Endothelial cell of umbilical vein (primary cell): ENCODE data around the gene PCDHA4. TPM values are rescaled to one million over a fixed set of nuclear protein-coding genes. Genes with fewer than 3 reads are reported as not detected.

Experiments used
- BruUV-seq: library from RNA; stranded (reverse); fragments of 400-500 nt; replicated peaks from 2 replicates; lab custom pipeline; 2021; lab: Mats Ljungman, UMichigan
- CTCF ChIA-PET: fragments of 300-600, 350-600 bp; sonication (Branson Sonifier 250); formaldehyde crosslinking; loops from one replicate; lab custom pipeline; 2021; ENCODE audit warnings: antibody characterized with exemption, inconsistent platforms; lab: Charles Lee
- POLR2A ChIA-PET: fragments of 300-600, 350-600 bp; sonication (Branson Sonifier 250); formaldehyde crosslinking; loops from one replicate; lab custom pipeline; 2021; ENCODE audit warnings: antibody characterized with exemption, inconsistent platforms; lab: Charles Lee
- DNase-seq: peaks from one replicate; pipeline ENCODE4 v3.0.0-alpha.2; 2011; ENCODE audit warnings: low read depth, low spot score
- FAIRE-seq: peaks from 2 replicates; lab custom pipeline; 2011; peaks lifted over from hg19 to GRCh38; lab: Jason Lieb, UNC
- H2AFZ ChIP-seq: 2 replicates; pipeline ENCODE4 v1.6.0; 2012; ENCODE audit warnings: low read depth, low read length, control low read depth, inconsistent platforms
- H3K27ac ChIP-seq: 2 replicates; pipeline ENCODE4 v1.5.1; 2011; ENCODE audit warnings: low read depth, mild to moderate bottlenecking, control low read depth, low read length, moderate library complexity; ENCODE audit not compliant: insufficient read depth
- H3K27me3 ChIP-seq, 2 experiments: 2 replicates each; pipeline versions ENCODE4 v1.6.0 to v1.6.1; 2011; ENCODE audit warnings: low read length in 2 of 2, mixed read lengths in 1 of 2; ENCODE audit not compliant: control insufficient read depth in 2 of 2, insufficient read depth in 2 of 2
- H3K36me3 ChIP-seq, 2 experiments: 2 replicates in 1 of 2; 3 replicates in 1 of 2; pipeline ENCODE4 v1.5.1; 2011; ENCODE audit warnings: low read length in 2 of 2, mild to moderate bottlenecking in 1 of 2, moderate library complexity in 1 of 2; ENCODE audit not compliant: control insufficient read depth in 2 of 2, insufficient read depth in 2 of 2; ENCODE audit errors: extremely low read depth in 1 of 2
- H3K4me1 ChIP-seq: 3 replicates; pipeline ENCODE4 v1.5.1; 2011; ENCODE audit warnings: mild to moderate bottlenecking, low read length; ENCODE audit not compliant: control insufficient read depth, insufficient read depth; ENCODE audit errors: extremely low read depth
- H3K4me2 ChIP-seq: 2 replicates; pipeline ENCODE4 v1.6.1; 2011; ENCODE audit warnings: low read length, control low read depth, mixed read lengths; ENCODE audit not compliant: insufficient read depth
- H3K4me3 ChIP-seq, 3 experiments: fragments of 200-600 bp in 1 of 3; sonication (generic), shearing (Covaris generic) in 1 of 3; replicated peaks in 1 of 3; 2 replicates each; pipeline ENCODE4 v1.5.1; 2011 to 2016; ENCODE audit warnings: control low read depth in 3 of 3, low read length in 3 of 3, mild to moderate bottlenecking in 2 of 3, inconsistent platforms in 1 of 3, low read depth in 1 of 3, moderate library complexity in 1 of 3; ENCODE audit not compliant: insufficient read depth in 1 of 3
- H3K79me2 ChIP-seq: 2 replicates; pipeline ENCODE4 v1.6.0; 2012; ENCODE audit warnings: low read length, inconsistent platforms; ENCODE audit not compliant: control insufficient read depth, insufficient read depth
- H3K9ac ChIP-seq: replicated peaks from 2 replicates; pipeline ENCODE3; 2011; ENCODE audit warnings: low read length, control low read depth; ENCODE audit not compliant: insufficient read depth; ENCODE audit errors: extremely low read depth
- H3K9me1 ChIP-seq: replicated peaks from 3 replicates; pipeline ENCODE4 v1.6.0; 2011; ENCODE audit warnings: mild to moderate bottlenecking, low read length; ENCODE audit not compliant: control insufficient read depth, insufficient read depth; ENCODE audit errors: extremely low read depth
- H3K9me3 ChIP-seq: replicated peaks from 2 replicates; pipeline ENCODE4 v1.5.1; 2012; ENCODE audit warnings: low read length, inconsistent platforms; ENCODE audit not compliant: control insufficient read depth, insufficient read depth
- H4K20me1 ChIP-seq: replicated peaks from 2 replicates; pipeline ENCODE3; 2011; ENCODE audit warnings: mild to moderate bottlenecking, low read length; ENCODE audit not compliant: control insufficient read depth, insufficient read depth; ENCODE audit errors: extremely low read depth
- EZH2 ChIP-seq: IDR thresholded peaks from 2 replicates; pipeline ENCODE4 v1.6.1; 2012; ENCODE audit warnings: borderline replicate concordance, low read depth, mild to moderate bottlenecking, moderate library complexity, low read length, inconsistent platforms; ENCODE audit not compliant: severe bottlenecking
- FOS ChIP-seq: IDR thresholded peaks from 2 replicates; pipeline ENCODE4 v1.6.1; 2011; ENCODE audit warnings: mild to moderate bottlenecking, low read length, moderate library complexity, borderline replicate concordance; ENCODE audit not compliant: insufficient read depth
- GATA2 ChIP-seq: IDR thresholded peaks from 2 replicates; pipeline ENCODE4 v1.7.0; 2011; ENCODE audit warnings: low read depth, mild to moderate bottlenecking, moderate library complexity, mixed read lengths, low read length; ENCODE audit not compliant: insufficient read length, insufficient read depth
- JUN ChIP-seq: IDR thresholded peaks from 2 replicates; pipeline ENCODE4 v1.6.1; 2011; ENCODE audit warnings: borderline replicate concordance, low read depth; ENCODE audit not compliant: insufficient read length, insufficient read depth
- MAX ChIP-seq: IDR thresholded peaks from 2 replicates; pipeline ENCODE4 v1.6.1; 2011; ENCODE audit not compliant: insufficient read depth, insufficient read length
- MYC ChIP-seq: IDR thresholded peaks from one replicate; pipeline ENCODE4 v1.6.1; 2011; ENCODE audit warnings: mild to moderate bottlenecking, low read depth, low read length
- POLR2A ChIP-seq: IDR thresholded peaks from 2 replicates; pipeline ENCODE4 v1.6.1; 2012; ENCODE audit warnings: low read depth, mild to moderate bottlenecking, control low read depth, low read length
- POLR2AphosphoS5 ChIP-seq: IDR thresholded peaks from 2 replicates; pipeline ENCODE4 v1.6.1; 2012; ENCODE audit warnings: low read depth, mild to moderate bottlenecking, control low read depth, low read length, moderate library complexity; ENCODE audit not compliant: insufficient read depth
- dilution Hi-C: fragments of 300-500 bp; cut with MboI; formaldehyde crosslinking; loops from one replicate; pipeline ENCODE4 v1.15.0; 2019; ENCODE audit warnings: low sequenced_read_pairs; ENCODE audit not compliant: extremely low pct_ligation_motif_present
- intact Hi-C: fragments of 100-400 bp; cut with micrococcal nuclease; formaldehyde crosslinking; loops from one replicate; pipeline ENCODE4 v1.10.0; 2022
- polyA plus RNA-seq, 4 experiments: library from polyadenylated mRNA; depleted of rRNA in 3 of 4; stranded (reverse) in 3 of 4; unstranded in 1 of 4; fragments of >200 nt; gene quantifications; 2 replicates each; pipeline versions ENCODE4 v1.2.1 to v1.2.3, GENCODE V29; 2011 to 2012; ENCODE audit warnings: missing spikeins in 1 of 4
- total RNA-seq: library from RNA; stranded (reverse); gene quantifications from 2 replicates; pipeline ENCODE4 v1.2.3, GENCODE V29; 2021
- TF ChIP-seq, protein P1 (sequence below), 2 donors: IDR thresholded peaks; 1 replicate in 1 of 2; 2 replicates in 1 of 2; pipeline ENCODE4 v1.5.1; 2011; ENCODE audit warnings: low read length in 2 of 2, mild to moderate bottlenecking in 2 of 2, moderate library complexity in 2 of 2, control low read depth in 1 of 2, inconsistent platforms in 1 of 2, low read depth in 1 of 2; ENCODE audit not compliant: insufficient read depth in 1 of 2; ENCODE audit errors: extremely low read depth in 1 of 2

Gene PCDHA4
- total and polyA plus RNA-seq, 2 donors (not counting 3 experiments of a cell fraction or from before 2014, with no cell fraction given), result 0.04 to 0.26 TPM

DNA sequence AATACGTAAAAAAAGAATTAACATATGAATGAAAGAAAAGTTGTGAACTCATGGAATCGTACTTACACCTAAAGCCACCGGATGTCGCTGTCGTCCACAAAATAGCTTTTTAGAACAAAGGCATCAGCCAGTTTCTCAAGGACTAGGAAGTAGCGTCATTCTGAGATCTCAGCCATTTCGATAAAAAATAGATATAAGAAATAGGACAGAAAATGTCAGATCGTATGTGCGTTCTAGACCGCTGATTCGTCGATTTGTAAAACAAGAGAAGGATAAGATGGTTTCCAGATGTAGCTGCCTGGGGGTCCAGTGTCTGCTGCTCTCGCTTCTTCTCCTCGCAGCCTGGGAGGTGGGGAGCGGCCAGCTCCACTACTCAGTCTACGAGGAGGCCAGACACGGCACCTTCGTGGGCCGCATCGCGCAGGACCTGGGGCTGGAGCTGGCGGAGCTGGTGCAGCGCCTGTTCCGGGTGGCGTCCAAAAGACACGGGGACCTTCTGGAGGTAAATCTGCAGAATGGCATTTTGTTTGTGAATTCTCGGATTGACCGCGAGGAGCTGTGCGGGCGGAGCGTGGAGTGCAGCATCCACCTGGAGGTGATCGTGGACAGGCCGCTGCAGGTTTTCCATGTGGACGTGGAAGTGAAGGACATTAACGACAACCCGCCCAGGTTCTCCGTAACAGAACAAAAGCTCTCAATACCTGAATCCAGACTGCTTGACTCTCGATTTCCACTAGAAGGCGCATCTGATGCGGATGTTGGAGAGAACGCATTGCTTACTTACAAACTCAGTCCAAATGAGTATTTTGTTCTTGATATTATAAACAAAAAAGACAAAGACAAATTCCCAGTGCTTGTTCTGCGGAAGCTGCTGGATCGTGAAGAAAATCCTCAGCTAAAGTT lies 49.2 kb downstream of the PCDHA4 start, which contains the start of gene PCDHA10:
Gene PCDHA10 (plus strand): TSS at position 126 of the 903 bp plus-strand sequence. CDS start 152 bp downstream, at position 278.
- no peak within 1 kb of the TSS for H2AFZ ChIP-seq
- no TSS peak for BruUV-seq
- DNase-seq (peak; percentile 35), FAIRE-seq (no peak)
- dilution Hi-C loops, result no loop called here
- H3K79me2 ChIP-seq, result no peaks in the 10 kb centered on the region
- ChIA-PET CTCF (interaction anchor here (1.1 to 1.8 kb wide), 3 partner anchors 13 to 185 kb away, joined by 5 to 6 read pairs (median 6); no protein-coding TSS in a partner anchor), POLR2A (no interaction called here)
- no peak within 1 kb of the TSS for H3K4me2 ChIP-seq
- no peaks in the 10 kb centered on the region for H3K27me3 ChIP-seq
- H4K20me1 ChIP-seq, result no peaks in the 10 kb centered on the region
- H3K27ac ChIP-seq, result no peak within 1 kb of the TSS
- intact Hi-C loops, result no loop called here
- H3K9me3 ChIP-seq, result no peaks in the 10 kb centered on the region
- H3K36me3 ChIP-seq, result no peaks in the 10 kb centered on the region
- H3K9ac ChIP-seq, result no peak within 1 kb of the TSS
- TF ChIP-seq FOS (no peak), POLR2A (no peak), GATA2 (no peak), EZH2 (no peak), MYC (no peak), POLR2AphosphoS5 (no peak), MAX (no peak), JUN (no peak)
- TF ChIP-seq, protein P1, sequence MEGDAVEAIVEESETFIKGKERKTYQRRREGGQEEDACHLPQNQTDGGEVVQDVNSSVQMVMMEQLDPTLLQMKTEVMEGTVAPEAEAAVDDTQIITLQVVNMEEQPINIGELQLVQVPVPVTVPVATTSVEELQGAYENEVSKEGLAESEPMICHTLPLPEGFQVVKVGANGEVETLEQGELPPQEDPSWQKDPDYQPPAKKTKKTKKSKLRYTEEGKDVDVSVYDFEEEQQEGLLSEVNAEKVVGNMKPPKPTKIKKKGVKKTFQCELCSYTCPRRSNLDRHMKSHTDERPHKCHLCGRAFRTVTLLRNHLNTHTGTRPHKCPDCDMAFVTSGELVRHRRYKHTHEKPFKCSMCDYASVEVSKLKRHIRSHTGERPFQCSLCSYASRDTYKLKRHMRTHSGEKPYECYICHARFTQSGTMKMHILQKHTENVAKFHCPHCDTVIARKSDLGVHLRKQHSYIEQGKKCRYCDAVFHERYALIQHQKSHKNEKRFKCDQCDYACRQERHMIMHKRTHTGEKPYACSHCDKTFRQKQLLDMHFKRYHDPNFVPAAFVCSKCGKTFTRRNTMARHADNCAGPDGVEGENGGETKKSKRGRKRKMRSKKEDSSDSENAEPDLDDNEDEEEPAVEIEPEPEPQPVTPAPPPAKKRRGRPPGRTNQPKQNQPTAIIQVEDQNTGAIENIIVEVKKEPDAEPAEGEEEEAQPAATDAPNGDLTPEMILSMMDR (IDR thresholded peaks at IDR 0.05; ENCODE audit: extremely low read depth in 1 of 2, insufficient read depth in 1 of 2, low read depth in 1 of 2, low read length in 2 of 2), result no peak
- H3K9me1 ChIP-seq, result no peaks in the 10 kb centered on the region
- H3K4me1 ChIP-seq, result no peaks in the 10 kb centered on the region
- H3K4me3 ChIP-seq, result no peak within 1 kb of the TSS
